Caco-2 (cell line): ENCODE data around the gene DCP1B. TPM values are rescaled to one million over a fixed set of nuclear protein-coding genes. Genes with fewer than 3 reads are reported as not detected.

Experiments used
- BruUV-seq: library from RNA; stranded (reverse); fragments of 400-500 nt; replicated peaks from 2 replicates; lab custom pipeline; 2021; lab: Mats Ljungman, UMichigan
- CTCF ChIA-PET: fragments of 300-600 bp; sonication (Branson Sonifier 250); formaldehyde crosslinking; loops from one replicate; lab custom pipeline; 2022; ENCODE audit warnings: antibody characterized with exemption; lab: Charles Lee
- POLR2A ChIA-PET: fragments of 300-600 bp; sonication (Branson Sonifier 250); formaldehyde crosslinking; loops from one replicate; lab custom pipeline; 2022; ENCODE audit warnings: antibody characterized with exemption; lab: Charles Lee
- DNase-seq, 2 experiments: peaks; one replicate each; pipeline versions ENCODE4 v3.0.0 to v3.0.0-alpha.2; 2020 to 2022
- H3K27me3 ChIP-seq: replicated peaks from 2 replicates; pipeline ENCODE4 v1.6.0; 2011; ENCODE audit warnings: low read length; ENCODE audit not compliant: control insufficient read depth, insufficient read depth
- H3K36me3 ChIP-seq: 2 replicates; pipeline ENCODE4 v1.5.1; 2011; ENCODE audit warnings: low read length; ENCODE audit not compliant: control insufficient read depth, insufficient read depth
- H3K4me1 ChIP-seq: fragments of 250-450 bp; sonication (Bioruptor Pico); 2 replicates; pipeline ENCODE4 v1.5.1; 2020; ENCODE audit warnings: mild to moderate bottlenecking
- H3K4me3 ChIP-seq: 2 replicates; pipeline ENCODE4 v1.5.1; 2011; ENCODE audit warnings: low read depth, mild to moderate bottlenecking, control low read depth, low read length
- H3K9me3 ChIP-seq: fragments of 250-450 bp; sonication (Bioruptor Pico); 2 replicates; pipeline ENCODE4 v1.5.1; 2020; ENCODE audit warnings: mild to moderate bottlenecking, moderate library complexity
- H3K27ac Mint-ChIP-seq: one replicate; pipeline ENCODE4 v1.8.0; 2022; ENCODE audit warnings: mixed read lengths; ENCODE audit not compliant: unreplicated experiment
- H3K27me3 Mint-ChIP-seq: one replicate; pipeline ENCODE4 v1.8.0; 2022; ENCODE audit warnings: mixed read lengths; ENCODE audit not compliant: insufficient read depth, unreplicated experiment
- H3K36me3 Mint-ChIP-seq: one replicate; pipeline ENCODE4 v1.8.0; 2022; ENCODE audit warnings: mild to moderate bottlenecking, mixed read lengths; ENCODE audit not compliant: insufficient read depth, unreplicated experiment
- H3K4me1 Mint-ChIP-seq: one replicate; pipeline ENCODE4 v1.8.0; 2022; ENCODE audit warnings: low read depth, mixed read lengths; ENCODE audit not compliant: unreplicated experiment
- H3K4me3 Mint-ChIP-seq: one replicate; pipeline ENCODE4 v1.8.0; 2022; ENCODE audit warnings: mild to moderate bottlenecking, moderate library complexity, mixed read lengths; ENCODE audit not compliant: unreplicated experiment
- H3K9me3 Mint-ChIP-seq: one replicate; pipeline ENCODE4 v1.8.0; 2022; ENCODE audit warnings: mixed read lengths; ENCODE audit not compliant: unreplicated experiment
- intact Hi-C: fragments of 100-400 bp; cut with micrococcal nuclease; formaldehyde crosslinking; loops from one replicate; pipeline ENCODE4 v1.10.0; 2022; ENCODE audit not compliant: unreplicated experiment
- total RNA-seq: library from RNA; stranded (reverse); gene quantifications from 2 replicates; pipeline ENCODE4 v1.2.3, GENCODE V29; 2022
- TF ChIP-seq, protein P1 (sequence below), 2 experiments: fragments of 200-600 bp in 1 of 2; IDR thresholded peaks; 1 replicate in 1 of 2; 2 replicates in 1 of 2; pipeline versions ENCODE4 v1.5.1 to v1.8.0; 2011 to 2022; ENCODE audit warnings: antibody characterized with exemption in 1 of 2, control low read depth in 1 of 2, inconsistent platforms in 1 of 2, low read depth in 1 of 2, low read length in 1 of 2, mild to moderate bottlenecking in 1 of 2, moderate library complexity in 1 of 2; ENCODE audit not compliant: insufficient read depth in 1 of 2, severe bottlenecking in 1 of 2, unreplicated experiment in 1 of 2

DCP1B gene
- total RNA-seq, 1 experiment from 2014 or later, result 8.2 TPM

GRCh38 chr12:2049604-2050540, 45.6 kb upstream of the DCP1B start:
- ChIA-PET CTCF (interaction anchor here (0.6 kb wide), 1 partner anchor 242 kb away, joined by 3 read pairs; no protein-coding TSS in a partner anchor), POLR2A (no interaction called here)
- no peak overlapping the region for H3K4me3 ChIP-seq
- TF ChIP-seq, protein P1, sequence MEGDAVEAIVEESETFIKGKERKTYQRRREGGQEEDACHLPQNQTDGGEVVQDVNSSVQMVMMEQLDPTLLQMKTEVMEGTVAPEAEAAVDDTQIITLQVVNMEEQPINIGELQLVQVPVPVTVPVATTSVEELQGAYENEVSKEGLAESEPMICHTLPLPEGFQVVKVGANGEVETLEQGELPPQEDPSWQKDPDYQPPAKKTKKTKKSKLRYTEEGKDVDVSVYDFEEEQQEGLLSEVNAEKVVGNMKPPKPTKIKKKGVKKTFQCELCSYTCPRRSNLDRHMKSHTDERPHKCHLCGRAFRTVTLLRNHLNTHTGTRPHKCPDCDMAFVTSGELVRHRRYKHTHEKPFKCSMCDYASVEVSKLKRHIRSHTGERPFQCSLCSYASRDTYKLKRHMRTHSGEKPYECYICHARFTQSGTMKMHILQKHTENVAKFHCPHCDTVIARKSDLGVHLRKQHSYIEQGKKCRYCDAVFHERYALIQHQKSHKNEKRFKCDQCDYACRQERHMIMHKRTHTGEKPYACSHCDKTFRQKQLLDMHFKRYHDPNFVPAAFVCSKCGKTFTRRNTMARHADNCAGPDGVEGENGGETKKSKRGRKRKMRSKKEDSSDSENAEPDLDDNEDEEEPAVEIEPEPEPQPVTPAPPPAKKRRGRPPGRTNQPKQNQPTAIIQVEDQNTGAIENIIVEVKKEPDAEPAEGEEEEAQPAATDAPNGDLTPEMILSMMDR (IDR thresholded peaks at IDR 0.05; ENCODE audit: insufficient read depth in 1 of 2, low read depth in 1 of 2, low read length in 1 of 2, severe bottlenecking in 1 of 2, unreplicated experiment in 1 of 2), result no peak
- Mint-ChIP-seq H3K4me1 (peaks cover 6% of the 10 kb centered on the region), H3K4me3 (no peak overlapping the region), H3K36me3 (no peaks in the 10 kb centered on the region), H3K27ac (no peak overlapping the region), H3K27me3 (peaks cover 31% of the 10 kb centered on the region), H3K9me3 (no peaks in the 10 kb centered on the region)
- H3K9me3 ChIP-seq, result no peaks in the 10 kb centered on the region
- intact Hi-C loops, result no loop called here
- H3K4me1 ChIP-seq, result peaks cover 4% of the 10 kb centered on the region; the same call in 1 of the 2 replicates
- BruUV-seq, result no TSS peak
- H3K36me3 ChIP-seq, result no peaks in the 10 kb centered on the region
- peaks cover 16% of the 10 kb centered on the region for H3K27me3 ChIP-seq
- DNase-seq, result no peak

DNA sequence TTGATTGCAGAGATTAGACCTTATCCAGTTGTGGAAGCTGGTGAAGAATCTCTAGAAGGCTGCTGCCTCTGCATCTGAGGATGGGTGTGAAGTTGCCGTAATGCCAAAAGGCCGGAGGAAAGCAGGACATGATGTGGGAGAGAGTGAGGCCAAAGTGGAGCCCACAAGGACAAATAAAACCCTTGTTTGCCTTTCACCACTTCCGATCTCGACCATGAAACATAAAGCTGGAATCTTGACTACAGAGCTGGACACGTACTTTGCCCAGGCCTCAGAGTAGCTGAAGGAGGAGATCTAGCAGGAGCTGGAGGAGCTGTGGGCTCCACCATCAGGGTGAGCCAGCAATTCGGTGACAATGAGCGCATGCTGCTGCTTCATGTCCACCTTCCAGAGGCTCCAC, 43.5 kb upstream of the DCP1B start:
- no peak for DNase-seq
- Histone ChIP-seq H3K4me1 (no peaks in the 10 kb centered on the region), H3K27me3 (peaks cover 9% of the 10 kb centered on the region), H3K4me3 (no peak overlapping the region), H3K9me3 (no peaks in the 10 kb centered on the region), H3K36me3 (no peaks in the 10 kb centered on the region)
- Mint-ChIP-seq H3K36me3 (no peaks in the 10 kb centered on the region), H3K27me3 (peaks cover 23% of the 10 kb centered on the region), H3K4me1 (peaks cover 6% of the 10 kb centered on the region), H3K9me3 (no peaks in the 10 kb centered on the region), H3K4me3 (no peak overlapping the region), H3K27ac (no peak overlapping the region)
- no TSS peak for BruUV-seq
- TF ChIP-seq, protein P1 (IDR thresholded peaks at IDR 0.05; ENCODE audit: insufficient read depth in 1 of 2, low read depth in 1 of 2, low read length in 1 of 2, severe bottlenecking in 1 of 2, unreplicated experiment in 1 of 2), result no peak
- intact Hi-C loops, result no loop called here
- ChIA-PET POLR2A (no interaction called here), CTCF (interaction anchor here (0.6 to 0.7 kb wide), 2 partner anchors 73 to 535 kb away, joined by 3 read pairs; no protein-coding TSS in a partner anchor)

DNA sequence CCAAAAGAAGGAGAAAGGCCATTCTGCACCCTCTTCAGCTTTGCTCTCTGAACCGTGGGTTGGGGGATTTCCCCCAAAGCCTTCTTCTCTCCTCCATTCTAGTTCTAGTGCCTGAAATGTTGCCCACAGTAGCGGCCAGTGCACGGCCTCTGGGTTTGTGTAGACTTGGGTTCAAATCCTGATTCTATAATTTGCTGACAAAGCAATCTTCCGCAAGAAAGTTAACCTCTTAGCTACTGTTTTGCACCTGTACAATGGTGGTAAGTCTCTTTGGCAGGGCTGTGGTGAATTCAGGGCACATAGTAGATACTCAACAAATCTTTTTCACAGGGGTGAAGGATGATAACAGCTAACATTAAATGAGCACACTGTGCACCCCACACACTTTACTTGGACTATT, 42.7 kb upstream of the DCP1B start:
- POLR2A ChIA-PET, result no interaction called here
- Mint-ChIP-seq H3K36me3 (no peaks in the 10 kb centered on the region), H3K4me3 (no peak overlapping the region), H3K27ac (no peak overlapping the region), H3K27me3 (peaks cover 27% of the 10 kb centered on the region), H3K4me1 (peaks cover 5% of the 10 kb centered on the region), H3K9me3 (no peaks in the 10 kb centered on the region)
- TF ChIP-seq, protein P1 (IDR thresholded peaks at IDR 0.05; ENCODE audit: insufficient read depth in 1 of 2, low read depth in 1 of 2, low read length in 1 of 2, severe bottlenecking in 1 of 2, unreplicated experiment in 1 of 2), result no peak
- intact Hi-C loops, result no loop called here
- no TSS peak for BruUV-seq
- Histone ChIP-seq H3K36me3 (no peaks in the 10 kb centered on the region), H3K4me1 (no peaks in the 10 kb centered on the region), H3K27me3 (peaks cover 6% of the 10 kb centered on the region), H3K4me3 (no peak overlapping the region), H3K9me3 (no peaks in the 10 kb centered on the region)
- CTCF ChIA-PET, result no interaction called here
- DNase-seq, result no peak
